H1 (cell line): ENCODE data around the gene DRGX. TPM values are rescaled to one million over a fixed set of nuclear protein-coding genes. Genes with fewer than 3 reads are reported as not detected.

ENCODE experiments used
- CTCF ChIA-PET: fragments of 300-600 bp; sonication (Branson Sonifier 250); formaldehyde crosslinking; loops from one replicate; lab custom pipeline; 2021; ENCODE audit not compliant: partially characterized antibody; lab: Charles Lee
- POLR2A ChIA-PET: fragments of 300-600 bp; sonication (Branson Sonifier 250); formaldehyde crosslinking; loops from one replicate; lab custom pipeline; 2021; ENCODE audit warnings: inconsistent platforms; ENCODE audit not compliant: partially characterized antibody; lab: Charles Lee
- DNase-seq, 2 experiments: peaks; one replicate each; pipeline versions ENCODE4 v3.0.0 to v3.0.0-alpha.2; 2010 to 2022; ENCODE audit warnings: low spot score in 2 of 2, low read depth in 1 of 2, mixed read lengths in 1 of 2
- FAIRE-seq: peaks from 2 replicates; lab custom pipeline; 2011; peaks lifted over from hg19 to GRCh38; lab: Jason Lieb, UNC
- H2AFZ ChIP-seq: 2 replicates; pipeline ENCODE4 v1.8.1; 2012; ENCODE audit warnings: low read length, inconsistent platforms
- H2AK5ac ChIP-seq: 2 replicates; pipeline ENCODE4 v1.6.1; 2013; ENCODE audit warnings: low read depth, low read length
- H2BK120ac ChIP-seq: replicated peaks from 2 replicates; pipeline ENCODE3; 2013; ENCODE audit warnings: low read depth, low read length, inconsistent platforms
- H2BK12ac ChIP-seq: 2 replicates; pipeline ENCODE4 v1.6.1; 2013; ENCODE audit warnings: low read depth, low read length
- H2BK15ac ChIP-seq: 2 replicates; pipeline ENCODE4 v1.6.1; 2013; ENCODE audit warnings: low read length
- H2BK20ac ChIP-seq: 2 replicates; pipeline ENCODE4 v1.6.1; 2013; ENCODE audit warnings: low read length
- H2BK5ac ChIP-seq: 2 replicates; pipeline ENCODE4 v1.6.1; 2013; ENCODE audit warnings: low read depth, low read length
- H3K14ac ChIP-seq: 2 replicates; pipeline ENCODE4 v1.6.1; 2013; ENCODE audit warnings: inconsistent platforms; ENCODE audit not compliant: insufficient read length
- H3K18ac ChIP-seq: 2 replicates; pipeline ENCODE4 v1.6.1; 2013; ENCODE audit warnings: low read length; ENCODE audit errors: extremely low read depth
- H3K23ac ChIP-seq: 2 replicates; pipeline ENCODE4 v1.6.1; 2013; ENCODE audit warnings: inconsistent platforms; ENCODE audit not compliant: insufficient read length
- H3K23me2 ChIP-seq: 2 replicates; pipeline ENCODE4 v1.6.1; 2013; ENCODE audit warnings: low read depth, low read length
- H3K27ac ChIP-seq: 2 replicates; pipeline ENCODE4 v1.6.1; 2011; ENCODE audit warnings: low read depth, low read length, inconsistent platforms
- H3K27me3 ChIP-seq, 4 experiments: replicated peaks in 1 of 4; 1 replicate in 1 of 4; 2 replicates in 3 of 4; pipeline versions ENCODE4 v1.6.1 to v1.8.1; 2011 to 2013; ENCODE audit warnings: low read length in 3 of 4, mild to moderate bottlenecking in 3 of 4, inconsistent platforms in 2 of 4, mixed read lengths in 2 of 4, moderate library complexity in 1 of 4; ENCODE audit not compliant: control insufficient read depth in 3 of 4, insufficient read depth in 3 of 4; ENCODE audit errors: extremely low read depth in 1 of 4
- H3K36me3 ChIP-seq, 4 experiments: 2 replicates each; pipeline versions ENCODE4 v1.6.1 to v1.8.1; 2011 to 2013; ENCODE audit warnings: mild to moderate bottlenecking in 4 of 4, low read length in 3 of 4, moderate library complexity in 2 of 4, control low read depth in 1 of 4, inconsistent platforms in 1 of 4; ENCODE audit not compliant: insufficient read depth in 4 of 4, control insufficient read depth in 2 of 4
- H3K4ac ChIP-seq: replicated peaks from 2 replicates; pipeline ENCODE3; 2013; ENCODE audit warnings: low read length, low read depth, mixed read lengths, inconsistent platforms; ENCODE audit not compliant: insufficient read length
- H3K4me1 ChIP-seq, 4 experiments: replicated peaks in 1 of 4; 1 replicate in 1 of 4; 2 replicates in 3 of 4; pipeline versions ENCODE4 v1.6.1 to v1.8.1; 2011 to 2013; ENCODE audit warnings: low read length in 3 of 4, inconsistent platforms in 2 of 4, mixed read lengths in 1 of 4; ENCODE audit not compliant: insufficient read depth in 4 of 4, control insufficient read depth in 3 of 4
- H3K4me2 ChIP-seq, 2 experiments: 2 replicates each; pipeline versions ENCODE4 v1.6.1 to v1.8.1; 2011 to 2013; ENCODE audit warnings: low read depth in 2 of 2, low read length in 2 of 2, control low read depth in 1 of 2, inconsistent platforms in 1 of 2, mild to moderate bottlenecking in 1 of 2; ENCODE audit not compliant: insufficient read depth in 1 of 2
- H3K4me3 ChIP-seq, 4 experiments: fragments of 200-600, 300-600 bp in 1 of 4; sonication (generic), shearing (Covaris generic), sonication (Bioruptor Twin) in 1 of 4; 2 replicates each; pipeline versions ENCODE4 v1.5.1 to v1.8.1; 2011 to 2016; ENCODE audit warnings: low read length in 4 of 4, low read depth in 3 of 4, control low read depth in 2 of 4, inconsistent platforms in 2 of 4, mild to moderate bottlenecking in 2 of 4, mixed read lengths in 1 of 4, moderate library complexity in 1 of 4; ENCODE audit not compliant: insufficient read depth in 2 of 4; ENCODE audit errors: extremely low read depth in 1 of 4
- H3K56ac ChIP-seq: replicated peaks from 2 replicates; pipeline ENCODE3; 2013; ENCODE audit warnings: low read depth, mild to moderate bottlenecking, mixed read lengths, low read length, inconsistent platforms; ENCODE audit not compliant: insufficient read length
- H3K79me1 ChIP-seq: 2 replicates; pipeline ENCODE4 v1.6.1; 2013; ENCODE audit warnings: low read depth, low read length, control low read depth
- H3K79me2 ChIP-seq, 2 experiments: 2 replicates each; pipeline versions ENCODE4 v1.6.1 to v1.8.1; 2012 to 2013; ENCODE audit warnings: low read length in 2 of 2, mild to moderate bottlenecking in 2 of 2, inconsistent platforms in 1 of 2; ENCODE audit not compliant: insufficient read depth in 2 of 2, control insufficient read depth in 1 of 2
- H3K9ac ChIP-seq, 4 experiments: replicated peaks in 1 of 4; 1 replicate in 1 of 4; 2 replicates in 3 of 4; pipeline versions ENCODE4 v1.6.1 to v1.8.1; 2011 to 2013; ENCODE audit warnings: low read depth in 3 of 4, low read length in 3 of 4, control low read depth in 2 of 4, mild to moderate bottlenecking in 2 of 4, moderate library complexity in 2 of 4, inconsistent platforms in 1 of 4; ENCODE audit errors: extremely low read depth in 1 of 4
- H3K9me3 ChIP-seq, 2 experiments: 2 replicates each; pipeline versions ENCODE4 v1.6.1 to v1.8.1; 2012 to 2013; ENCODE audit warnings: mild to moderate bottlenecking in 2 of 2, moderate library complexity in 2 of 2, control low read depth in 1 of 2, inconsistent platforms in 1 of 2, low read depth in 1 of 2, low read length in 1 of 2, mixed read lengths in 1 of 2; ENCODE audit not compliant: insufficient read depth in 2 of 2
- H4K20me1 ChIP-seq, 2 experiments: replicated peaks in 1 of 2; 2 replicates each; pipeline versions ENCODE3 to v1.8.1; 2011 to 2013; ENCODE audit warnings: inconsistent platforms in 2 of 2, low read length in 2 of 2, mild to moderate bottlenecking in 1 of 2; ENCODE audit not compliant: insufficient read depth in 2 of 2, control insufficient read depth in 1 of 2
- H4K5ac ChIP-seq: 2 replicates; pipeline ENCODE4 v1.6.1; 2013; ENCODE audit warnings: low read length, low read depth, mixed read lengths, inconsistent platforms; ENCODE audit not compliant: insufficient read length
- H4K8ac ChIP-seq: 2 replicates; pipeline ENCODE4 v1.8.0; 2013; ENCODE audit warnings: mild to moderate bottlenecking, moderate library complexity, low read length, inconsistent platforms; ENCODE audit not compliant: insufficient read depth; ENCODE audit errors: extremely low read depth
- H4K91ac ChIP-seq: replicated peaks from 2 replicates; pipeline ENCODE3; 2013; ENCODE audit warnings: low read length, mixed read lengths, inconsistent platforms; ENCODE audit not compliant: insufficient read length
- CHD2 ChIP-seq: IDR thresholded peaks from 2 replicates; pipeline ENCODE4 v1.6.1; 2012; ENCODE audit warnings: low read length, improper control_type of control experiment
- CTBP2 ChIP-seq: IDR thresholded peaks from 2 replicates; pipeline ENCODE4 v1.7.0; 2011; ENCODE audit warnings: borderline replicate concordance, mild to moderate bottlenecking, moderate library complexity, mixed read lengths, low read length; ENCODE audit not compliant: insufficient read depth, insufficient read length
- FOSL1 ChIP-seq: IDR thresholded peaks from 2 replicates; pipeline ENCODE4 v1.6.1; 2011; ENCODE audit warnings: mild to moderate bottlenecking, low read depth, low read length, moderate library complexity; ENCODE audit not compliant: insufficient read depth
- KDM4A ChIP-seq: IDR thresholded peaks from one replicate; pipeline ENCODE4 v1.7.1; 2012; ENCODE audit warnings: low read depth, mild to moderate bottlenecking, moderate library complexity, low read length, inconsistent platforms; ENCODE audit not compliant: severe bottlenecking
- NANOG ChIP-seq: IDR thresholded peaks from 2 replicates; pipeline ENCODE4 v1.6.1; 2011; ENCODE audit warnings: low read length, low read depth, mild to moderate bottlenecking, inconsistent platforms; ENCODE audit not compliant: insufficient read depth, poor library complexity, severe bottlenecking
- SP4 ChIP-seq: IDR thresholded peaks from 2 replicates; pipeline ENCODE4 v1.6.1; 2012; ENCODE audit warnings: low read length, inconsistent platforms
- YY1 ChIP-seq: IDR thresholded peaks from 2 replicates; pipeline ENCODE4 v1.6.1; 2011; ENCODE audit warnings: low read depth, mild to moderate bottlenecking, low read length
- ZNF274 ChIP-seq: IDR thresholded peaks from 2 replicates; pipeline ENCODE4 v1.7.0; 2012; ENCODE audit warnings: low read length, borderline replicate concordance; ENCODE audit errors: extremely low read depth
- WGBS, 2 experiments: shearing (Covaris generic) in 1 of 2; methylation state at CpG; one replicate each; pipeline versions ENCODE4 v1.1.6 to v1.1.7; 2013 to 2015; ENCODE audit warnings: low lambda C conversion rate in 2 of 2, mixed read lengths in 2 of 2, inconsistent platforms in 1 of 2, low coverage in 1 of 2, missing lambda C conversion rate in 1 of 2; ENCODE audit not compliant: insufficient replicate concordance in 2 of 2, insufficient coverage in 1 of 2, insufficient read length in 1 of 2; ENCODE audit errors: extremely low coverage in 1 of 2, missing lambda C conversion rate in 1 of 2; 5-methylcytosine and 5-hydroxymethylcytosine counted together
- polyA plus RNA-seq, 7 experiments: library from polyadenylated mRNA; depleted of rRNA in 3 of 7; stranded (reverse) in 5 of 7; unstranded in 2 of 7; fragments of >200 nt in 5 of 7; fragments of 200-250 nt in 2 of 7; gene quantifications; 1 replicate in 5 of 7; 2 replicates in 1 of 7; 4 replicates in 1 of 7; pipeline versions ENCODE4 v1.2.1 to v1.2.3, GENCODE V29; 2011 to 2013; ENCODE audit warnings: missing spikeins in 2 of 7, mixed read lengths in 2 of 7
- total RNA-seq: library from RNA; stranded (reverse); fragmentation: NEBNext Ultra II Directional; extraction: Animal tissue kit (Norgen Biotek cat#: 25700); gene quantifications from 2 replicates; pipeline ENCODE4 v1.2.1, GENCODE V29; 2021

Gene DRGX
- total and polyA plus RNA-seq, 2 of the 8 experiments (the other 6 are each of a cell fraction or from before 2014, with no cell fraction given), result not detected

DNA sequence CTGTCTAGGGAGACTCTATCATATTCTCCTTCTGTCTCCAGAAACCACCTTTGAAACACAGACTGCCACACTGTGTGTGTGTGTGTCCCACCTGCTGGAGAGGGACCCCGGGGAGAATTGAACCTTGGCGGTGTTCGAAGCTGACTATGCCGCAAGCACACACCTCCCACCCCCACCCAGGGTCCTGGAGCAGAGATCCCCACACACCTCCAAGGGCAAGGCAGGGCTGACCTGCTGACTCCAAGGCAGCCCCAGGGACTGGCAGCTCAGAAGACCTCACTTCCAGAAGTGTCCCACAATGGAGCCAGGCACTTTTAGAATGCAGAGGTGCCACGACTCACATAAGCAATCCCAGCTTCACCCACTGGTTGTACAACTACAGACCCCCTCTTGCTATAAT lies 13.1 kb downstream of the DRGX start:
- CTCF ChIA-PET, result interaction anchor here (1.0 to 4.9 kb wide), 7 partner anchors 8 to 58 kb away, joined by 3 to 30 read pairs (median 4); no protein-coding TSS in a partner anchor
- H2BK12ac ChIP-seq, result no peak overlapping the region
- WGBS, 2 experiments, result 84% methylated on average over 5 of the region's 5 CpGs; no CpG with 5 or more reads in 1 of the 2 experiments
- H4K91ac ChIP-seq, result no peak overlapping the region
- no peaks in the 10 kb centered on the region for H3K79me2 ChIP-seq
- no peak for DNase-seq
- no peaks in the 10 kb centered on the region for H3K23me2 ChIP-seq
- FAIRE-seq, result no peak
- H3K9me3 ChIP-seq, result no peaks in the 10 kb centered on the region
- no peak overlapping the region for H4K5ac ChIP-seq
- H2BK20ac ChIP-seq, result no peak overlapping the region
- H3K14ac ChIP-seq, result no peak overlapping the region
- H3K4ac ChIP-seq, result no peak overlapping the region
- no peak overlapping the region for H2BK120ac ChIP-seq
- H3K27me3 ChIP-seq, result no peaks in the 10 kb centered on the region
- no peaks in the 10 kb centered on the region for H3K79me1 ChIP-seq
- H4K8ac ChIP-seq, result no peak overlapping the region
- H2BK5ac ChIP-seq, result no peak overlapping the region
- H3K4me2 ChIP-seq, result no peak overlapping the region
- POLR2A ChIA-PET, result no interaction called here
- H3K56ac ChIP-seq, result no peak overlapping the region
- no peak overlapping the region for H3K4me3 ChIP-seq
- H2AFZ ChIP-seq, result no peak overlapping the region
- no peak overlapping the region for H2AK5ac ChIP-seq
- no peak overlapping the region for H3K23ac ChIP-seq
- no peak overlapping the region for H3K18ac ChIP-seq
- H3K9ac ChIP-seq, result no peak overlapping the region
- H4K20me1 ChIP-seq, result no peaks in the 10 kb centered on the region
- no peaks in the 10 kb centered on the region; a peak in 1 of 7 replicates for H3K4me1 ChIP-seq
- no peaks in the 10 kb centered on the region for H3K36me3 ChIP-seq
- H2BK15ac ChIP-seq, result no peak overlapping the region
- H3K27ac ChIP-seq, result no peak overlapping the region
- TF ChIP-seq CHD2, result no peak
- no peak for TF ChIP-seq CTBP2
- TF ChIP-seq SP4, result no peak
- no peak for TF ChIP-seq ZNF274
- no peak for TF ChIP-seq NANOG
- no peak for TF ChIP-seq YY1
- no peak for TF ChIP-seq KDM4A
- TF ChIP-seq FOSL1, result no peak
